Stimulated activated CD8-positive, alpha-beta memory T cell treated with anti-CD3 and anti-CD28 coated beads, Interleukin-2, amount 100 ng/mL, for 48 hours (primary cell): Measurements from ENCODE around the gene DCAF10.
A peak's percentile ranks its signal among the peaks of the same experiment; 100 is the strongest.
"Not testable (repeated sequence)": the region's sequence is repeated elsewhere in the genome, so short reads cannot be mapped to it uniquely, and the experiment has no call there.

Source experiments
- DNase-seq, 2 donors: peaks; one replicate each; pipeline ENCODE4 v3.0.0-alpha.2; 2020; ENCODE audit warnings: low read depth in 2 of 2

DCAF10 gene

DNA sequence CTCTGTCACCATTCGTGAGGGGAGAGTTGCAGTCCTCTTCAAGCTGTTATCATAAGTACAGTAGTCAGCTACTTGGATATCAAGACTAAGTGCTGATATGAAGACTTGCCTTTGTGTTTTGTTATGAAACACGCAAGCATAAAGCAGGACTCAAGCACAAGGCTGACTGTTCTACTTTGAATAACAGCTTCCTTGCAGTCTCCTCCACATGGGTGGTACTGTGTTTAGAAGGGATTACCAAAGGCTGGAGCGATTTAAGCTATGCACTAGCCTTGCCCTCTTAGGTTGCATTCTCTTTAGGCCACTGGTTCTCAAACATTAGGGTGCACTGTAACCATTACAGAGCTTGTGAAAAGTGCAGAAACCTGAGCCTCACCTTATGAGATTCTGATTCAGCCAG is 61.9 kb downstream of the DCAF10 start:
- no peak for DNase-seq

DNA sequence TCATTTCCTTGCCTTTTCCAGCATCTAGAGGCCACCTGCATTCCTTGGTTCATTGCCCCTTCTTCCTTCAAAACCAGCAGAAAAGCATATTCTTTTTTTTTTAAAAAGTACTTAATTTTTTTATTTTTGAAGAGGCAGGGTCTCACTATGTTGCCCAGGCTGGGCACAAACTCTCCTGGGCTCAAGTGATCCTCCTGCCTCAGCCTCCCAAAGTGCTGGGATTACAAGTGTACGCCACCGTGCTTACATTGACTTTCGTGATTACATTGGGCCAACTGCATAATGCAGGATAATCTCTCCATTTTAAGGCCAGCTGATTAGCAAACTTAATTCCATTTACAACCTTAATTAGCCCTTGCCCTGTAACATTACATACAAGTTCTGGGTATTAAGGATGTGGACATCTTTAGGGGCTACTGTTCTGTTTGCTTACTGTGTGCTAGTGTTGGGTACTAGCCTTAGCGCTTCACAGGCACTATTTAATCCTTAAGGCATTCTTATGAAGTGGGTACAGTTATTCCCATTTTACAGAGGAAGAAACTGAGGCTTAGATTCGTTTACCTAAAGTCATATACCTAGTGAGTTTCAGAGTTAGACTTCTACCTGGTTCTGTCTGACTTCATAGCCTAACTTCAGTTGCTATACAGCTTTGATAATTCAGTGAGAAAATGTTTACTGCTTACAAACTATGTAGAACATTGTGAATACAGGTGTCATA is 69.6 kb downstream of the DCAF10 start:
- no peak for DNase-seq

GRCh38 chr9:37870799-37871176 is 70.2 kb downstream of the DCAF10 start:
- DNase-seq: no peak

- no peak for DNase-seq
These were observed 73.4 kb downstream of the DCAF10 start for GRCh38 chr9:37873955-37874354.

GRCh38 chr9:37876376-37876775 is 75.8 kb downstream of the DCAF10 start:
- DNase-seq: no peak

- no peak for DNase-seq
These were observed 80.4 kb downstream of the DCAF10 start for GRCh38 chr9:37880916-37881479.

- DNase-seq: not testable (repeated sequence)
These were observed 87.5 kb downstream of the DCAF10 start for GRCh38 chr9:37887977-37888583.

DNA sequence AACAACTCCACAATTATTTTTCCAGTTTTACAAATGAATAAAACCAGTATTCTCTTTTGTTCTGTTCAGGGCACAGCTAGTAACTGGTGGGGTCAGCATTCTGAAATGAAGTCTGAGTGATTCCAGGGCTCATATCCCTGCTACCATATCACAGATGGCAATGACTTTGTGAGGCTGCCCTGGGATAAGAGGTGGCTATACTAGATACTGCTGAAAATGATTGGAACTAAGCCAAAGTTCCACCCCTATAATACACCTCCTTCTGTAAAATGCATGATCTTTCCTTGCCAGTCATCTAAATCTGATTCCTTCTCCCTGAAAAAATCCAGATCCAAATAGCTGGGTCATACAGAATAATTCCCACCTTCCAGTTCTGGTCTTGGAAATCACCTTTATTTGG is 88.9 kb downstream of the DCAF10 start:
- no peak for DNase-seq

DNA sequence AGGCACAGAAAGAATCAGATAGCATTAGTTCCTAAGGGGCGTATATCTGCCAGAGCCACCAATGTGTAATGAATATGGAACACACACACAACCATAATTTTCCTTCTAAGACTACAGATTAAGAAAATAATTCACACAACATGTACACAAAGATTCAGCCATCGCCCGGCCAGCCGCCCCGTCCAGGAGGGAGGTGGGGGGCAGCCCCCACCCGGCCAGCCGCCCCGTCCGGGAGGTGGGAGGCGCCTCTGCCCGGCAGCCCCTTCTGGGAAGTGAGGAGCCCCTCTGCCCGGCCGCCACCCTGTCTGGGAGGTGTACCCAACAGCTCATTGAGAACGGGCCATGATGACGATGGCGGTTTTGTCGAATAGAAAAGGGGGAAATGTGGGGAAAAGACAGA is 90.4 kb downstream of the DCAF10 start:
- DNase-seq: not testable (repeated sequence)

GRCh38 chr9:37892063-37892462 is 91.5 kb downstream of the DCAF10 start:
- no peak for DNase-seq

DNA sequence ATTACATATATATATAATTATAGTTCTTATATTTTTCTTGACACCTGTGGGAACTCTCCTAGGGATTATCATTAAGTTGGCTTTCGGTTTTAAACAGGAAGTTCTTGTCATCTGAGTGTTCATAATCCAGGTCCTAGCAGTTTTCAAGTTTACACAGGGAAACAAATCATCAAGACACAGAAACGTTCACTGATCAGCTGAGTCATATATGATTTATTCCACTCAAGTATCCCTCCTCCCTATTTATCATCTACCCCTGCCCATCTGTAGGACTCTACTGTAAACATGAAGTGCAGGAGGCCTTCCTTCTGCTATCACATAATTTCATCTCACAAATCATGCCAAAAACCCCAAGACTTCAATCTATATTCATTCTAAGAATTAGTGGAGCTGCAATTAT is 97.1 kb downstream of the DCAF10 start:
- DNase-seq: no peak

- no peak for DNase-seq
These were observed 98.4 kb downstream of the DCAF10 start for GRCh38 chr9:37899041-37899440.

GRCh38 chr9:37902131-37902530 is 101.5 kb downstream of the DCAF10 start:
- DNase-seq: no peak

GRCh38 chr9:37902796-37903646 is 102.4 kb downstream of the DCAF10 start:
- DNase-seq: no peak

DNA sequence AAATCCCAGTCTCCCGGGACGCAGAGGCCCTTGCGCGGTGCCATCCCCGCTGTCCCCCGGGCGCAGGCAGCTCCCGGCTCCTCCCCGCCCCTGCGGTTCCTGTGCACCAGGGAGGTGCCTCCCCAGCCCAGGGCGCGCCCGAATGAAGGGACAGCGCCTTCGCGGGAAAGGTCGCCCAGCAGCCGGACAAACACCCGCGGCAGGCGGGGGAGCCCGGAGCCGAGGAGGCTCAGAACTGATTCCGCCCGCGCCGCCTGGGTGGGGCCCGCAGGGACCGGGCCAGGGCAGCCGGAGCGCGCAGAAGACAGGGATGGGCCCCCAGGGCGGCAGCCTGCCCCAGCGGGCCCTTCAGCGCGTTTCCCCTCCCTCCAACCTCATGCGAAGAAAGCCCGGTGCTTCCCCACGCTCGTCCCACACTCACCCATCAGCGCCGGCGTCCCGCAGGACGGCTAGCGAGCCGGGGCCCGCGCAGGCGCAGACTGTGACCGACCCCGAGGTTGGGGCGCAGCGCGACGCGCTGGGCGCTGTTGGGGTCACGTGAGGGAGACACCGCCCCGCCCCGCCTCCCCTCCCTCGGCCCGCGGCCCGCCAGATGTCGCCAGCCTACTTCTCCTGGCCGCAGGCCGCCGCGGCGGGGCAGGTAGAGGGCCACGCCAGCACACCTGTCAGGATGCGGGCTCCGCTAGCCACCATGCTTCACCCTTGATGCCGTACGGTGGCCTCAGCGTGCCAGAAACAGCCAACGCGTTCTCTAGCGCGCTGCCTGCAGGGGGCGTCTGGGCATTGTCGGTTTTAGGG is 103.2 kb downstream of the DCAF10 start, which contains the start of gene SLC25A51:
Gene SLC25A51 (minus strand): TSS at position 481 of the 798 bp plus-strand sequence. CDS start 15,577 bp downstream, outside the sequence.
- DNase-seq: peak; percentile 86 to 89

DNA sequence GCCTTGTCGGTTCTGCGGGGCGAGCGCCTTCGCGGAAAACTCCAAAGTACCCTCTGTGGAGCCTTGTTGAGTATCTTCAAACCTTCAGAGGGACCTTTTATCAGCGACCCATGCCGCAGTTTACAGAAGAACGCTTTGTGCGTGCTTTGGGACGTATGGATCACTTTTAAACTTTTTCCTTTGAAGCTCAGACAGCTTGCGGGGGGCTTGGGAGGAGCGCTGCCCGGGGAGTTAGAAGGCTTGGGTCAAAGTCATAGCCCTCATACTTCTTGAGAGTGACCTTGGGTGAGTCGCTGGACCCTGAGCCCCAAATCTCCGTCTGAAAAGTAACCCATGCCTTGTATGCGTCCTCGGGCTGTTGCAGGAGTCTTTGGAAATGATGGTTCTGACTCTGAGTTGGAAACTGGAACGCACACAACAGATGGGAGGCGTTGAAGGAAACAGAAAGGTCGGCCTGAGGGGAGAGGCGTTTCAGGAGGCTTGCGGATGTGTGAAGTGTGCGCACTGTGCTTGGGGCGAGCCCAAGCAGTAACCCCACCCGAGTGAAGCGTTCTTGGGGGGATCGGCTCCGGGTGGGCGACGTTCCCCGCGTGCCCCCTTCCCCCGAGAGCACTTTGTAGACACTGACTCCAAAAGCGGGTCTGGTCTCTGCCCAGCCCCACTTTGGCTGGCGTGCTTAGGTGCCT is 104.0 kb downstream of the DCAF10 start:
- DNase-seq: no peak

GRCh38 chr9:37905131-37905505 is 104.5 kb downstream of the DCAF10 start:
- no peak for DNase-seq

GRCh38 chr9:37905776-37906175 is 105.2 kb downstream of the DCAF10 start:
- DNase-seq: no peak

DNA sequence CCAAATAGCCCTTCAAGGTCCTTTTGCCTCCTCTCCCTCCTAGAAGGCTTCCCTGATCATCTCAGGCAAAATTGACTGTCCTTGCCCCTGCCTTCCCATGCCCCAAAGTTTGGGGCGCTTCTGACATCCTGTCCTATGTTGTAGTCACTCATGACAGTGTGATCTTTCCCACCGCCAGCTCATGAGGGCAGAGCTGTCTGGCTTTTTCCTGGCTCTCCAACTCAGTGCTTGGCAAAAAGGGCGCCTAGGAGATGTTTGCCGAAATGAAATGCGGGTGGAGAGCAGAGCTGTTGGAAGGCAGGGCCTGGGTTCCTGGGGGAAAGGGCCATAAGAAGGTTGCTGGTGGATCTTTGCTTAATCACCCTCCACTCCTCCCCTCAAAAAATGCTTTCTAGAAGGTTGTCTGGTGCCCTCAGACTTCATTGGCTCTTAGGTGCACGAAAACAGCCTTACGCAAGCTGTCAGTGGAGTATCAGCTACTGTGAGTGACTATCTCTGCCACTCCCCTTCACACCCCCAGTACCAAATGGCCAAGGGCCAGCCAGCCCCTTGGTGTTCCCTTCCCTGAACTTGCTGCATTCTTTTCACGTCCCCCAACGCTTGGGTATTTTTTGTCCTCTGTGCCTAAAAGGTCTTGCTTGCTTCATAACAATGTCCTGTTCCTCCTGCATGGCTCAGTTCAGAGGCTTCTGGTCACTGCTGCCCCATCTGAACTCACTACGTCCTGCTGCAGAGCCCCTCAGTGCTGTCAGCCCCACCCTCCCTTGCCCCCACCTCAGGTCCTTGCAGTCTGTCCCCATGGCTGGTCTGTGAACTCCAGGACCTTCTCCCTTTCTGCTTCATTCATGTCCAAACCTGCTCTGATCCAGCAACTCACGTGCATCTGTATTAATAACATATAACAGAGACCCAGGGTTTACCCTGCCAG is 106.0 kb downstream of the DCAF10 start:
- no peak for DNase-seq

- no peak for DNase-seq
These were observed 107.7 kb downstream of the DCAF10 start for GRCh38 chr9:37908283-37908682.
